ENCODE results near the gene SPIRE1.

DNA sequence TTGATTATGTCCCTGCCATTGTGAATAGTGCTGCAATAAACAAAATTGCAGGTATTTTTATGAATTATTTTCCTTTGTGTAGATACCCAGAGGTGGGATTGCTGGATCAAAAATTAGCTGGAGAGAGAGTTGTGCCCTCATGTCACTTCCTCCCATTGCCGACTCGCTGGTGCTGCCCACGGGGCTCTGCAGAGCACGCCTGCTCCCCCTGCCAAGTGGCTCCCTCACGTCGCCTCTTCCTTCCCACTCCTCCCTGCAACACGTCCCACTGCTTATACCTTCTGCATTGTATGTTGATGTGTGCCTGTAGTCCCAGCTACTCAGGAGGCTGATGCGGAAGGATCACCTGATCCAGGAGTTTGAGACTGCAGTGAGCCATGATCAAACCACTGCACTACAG, 222.0 kb downstream of the SPIRE1 start:
- TF ChIP-seq CTCF (IDR thresholded peaks at IDR 0.05): no peak
- no peak for TF ChIP-seq POLR2A (IDR thresholded peaks at IDR 0.05)
- no peak for TF ChIP-seq POLR2AphosphoS5 (IDR thresholded peaks at IDR 0.05)

Data from prostate gland (tissue), 2 donors.